H1 (cell line): ENCODE results near the gene CDYL. TPM values are rescaled to one million over a fixed set of nuclear protein-coding genes. Genes with fewer than 3 reads are reported as not detected.

Source experiments
- CTCF ChIA-PET: fragments of 300-600 bp; sonication (Branson Sonifier 250); formaldehyde crosslinking; loops from one replicate; lab custom pipeline; 2021; ENCODE audit not compliant: partially characterized antibody; lab: Charles Lee
- POLR2A ChIA-PET: fragments of 300-600 bp; sonication (Branson Sonifier 250); formaldehyde crosslinking; loops from one replicate; lab custom pipeline; 2021; ENCODE audit warnings: inconsistent platforms; ENCODE audit not compliant: partially characterized antibody; lab: Charles Lee
- DNase-seq, 2 experiments: peaks; one replicate each; pipeline versions ENCODE4 v3.0.0 to v3.0.0-alpha.2; 2010 to 2022; ENCODE audit warnings: low spot score in 2 of 2, low read depth in 1 of 2, mixed read lengths in 1 of 2
- FAIRE-seq: peaks from 2 replicates; lab custom pipeline; 2011; peaks lifted over from hg19 to GRCh38; lab: Jason Lieb, UNC
- H2AFZ ChIP-seq: 2 replicates; pipeline ENCODE4 v1.8.1; 2012; ENCODE audit warnings: low read length, inconsistent platforms
- H2AK5ac ChIP-seq: 2 replicates; pipeline ENCODE4 v1.6.1; 2013; ENCODE audit warnings: low read depth, low read length
- H2BK120ac ChIP-seq: replicated peaks from 2 replicates; pipeline ENCODE3; 2013; ENCODE audit warnings: low read depth, low read length, inconsistent platforms
- H2BK12ac ChIP-seq: 2 replicates; pipeline ENCODE4 v1.6.1; 2013; ENCODE audit warnings: low read depth, low read length
- H2BK15ac ChIP-seq: 2 replicates; pipeline ENCODE4 v1.6.1; 2013; ENCODE audit warnings: low read length
- H2BK20ac ChIP-seq: 2 replicates; pipeline ENCODE4 v1.6.1; 2013; ENCODE audit warnings: low read length
- H2BK5ac ChIP-seq: 2 replicates; pipeline ENCODE4 v1.6.1; 2013; ENCODE audit warnings: low read depth, low read length
- H3K14ac ChIP-seq: 2 replicates; pipeline ENCODE4 v1.6.1; 2013; ENCODE audit warnings: inconsistent platforms; ENCODE audit not compliant: insufficient read length
- H3K18ac ChIP-seq: 2 replicates; pipeline ENCODE4 v1.6.1; 2013; ENCODE audit warnings: low read length; ENCODE audit errors: extremely low read depth
- H3K23ac ChIP-seq: 2 replicates; pipeline ENCODE4 v1.6.1; 2013; ENCODE audit warnings: inconsistent platforms; ENCODE audit not compliant: insufficient read length
- H3K23me2 ChIP-seq: 2 replicates; pipeline ENCODE4 v1.6.1; 2013; ENCODE audit warnings: low read depth, low read length
- H3K27ac ChIP-seq: 2 replicates; pipeline ENCODE4 v1.6.1; 2011; ENCODE audit warnings: low read depth, low read length, inconsistent platforms
- H3K27me3 ChIP-seq, 4 experiments: replicated peaks in 1 of 4; 1 replicate in 1 of 4; 2 replicates in 3 of 4; pipeline versions ENCODE4 v1.6.1 to v1.8.1; 2011 to 2013; ENCODE audit warnings: low read length in 3 of 4, mild to moderate bottlenecking in 3 of 4, inconsistent platforms in 2 of 4, mixed read lengths in 2 of 4, moderate library complexity in 1 of 4; ENCODE audit not compliant: control insufficient read depth in 3 of 4, insufficient read depth in 3 of 4; ENCODE audit errors: extremely low read depth in 1 of 4
- H3K36me3 ChIP-seq, 4 experiments: 2 replicates each; pipeline versions ENCODE4 v1.6.1 to v1.8.1; 2011 to 2013; ENCODE audit warnings: mild to moderate bottlenecking in 4 of 4, low read length in 3 of 4, moderate library complexity in 2 of 4, control low read depth in 1 of 4, inconsistent platforms in 1 of 4; ENCODE audit not compliant: insufficient read depth in 4 of 4, control insufficient read depth in 2 of 4
- H3K4ac ChIP-seq: replicated peaks from 2 replicates; pipeline ENCODE3; 2013; ENCODE audit warnings: low read length, low read depth, mixed read lengths, inconsistent platforms; ENCODE audit not compliant: insufficient read length
- H3K4me1 ChIP-seq, 4 experiments: replicated peaks in 1 of 4; 1 replicate in 1 of 4; 2 replicates in 3 of 4; pipeline versions ENCODE4 v1.6.1 to v1.8.1; 2011 to 2013; ENCODE audit warnings: low read length in 3 of 4, inconsistent platforms in 2 of 4, mixed read lengths in 1 of 4; ENCODE audit not compliant: insufficient read depth in 4 of 4, control insufficient read depth in 3 of 4
- H3K4me2 ChIP-seq, 2 experiments: 2 replicates each; pipeline versions ENCODE4 v1.6.1 to v1.8.1; 2011 to 2013; ENCODE audit warnings: low read depth in 2 of 2, low read length in 2 of 2, control low read depth in 1 of 2, inconsistent platforms in 1 of 2, mild to moderate bottlenecking in 1 of 2; ENCODE audit not compliant: insufficient read depth in 1 of 2
- H3K4me3 ChIP-seq, 4 experiments: fragments of 200-600, 300-600 bp in 1 of 4; sonication (generic), shearing (Covaris generic), sonication (Bioruptor Twin) in 1 of 4; 2 replicates each; pipeline versions ENCODE4 v1.5.1 to v1.8.1; 2011 to 2016; ENCODE audit warnings: low read length in 4 of 4, low read depth in 3 of 4, control low read depth in 2 of 4, inconsistent platforms in 2 of 4, mild to moderate bottlenecking in 2 of 4, mixed read lengths in 1 of 4, moderate library complexity in 1 of 4; ENCODE audit not compliant: insufficient read depth in 2 of 4; ENCODE audit errors: extremely low read depth in 1 of 4
- H3K56ac ChIP-seq: replicated peaks from 2 replicates; pipeline ENCODE3; 2013; ENCODE audit warnings: low read depth, mild to moderate bottlenecking, mixed read lengths, low read length, inconsistent platforms; ENCODE audit not compliant: insufficient read length
- H3K79me1 ChIP-seq: 2 replicates; pipeline ENCODE4 v1.6.1; 2013; ENCODE audit warnings: low read depth, low read length, control low read depth
- H3K79me2 ChIP-seq, 2 experiments: 2 replicates each; pipeline versions ENCODE4 v1.6.1 to v1.8.1; 2012 to 2013; ENCODE audit warnings: low read length in 2 of 2, mild to moderate bottlenecking in 2 of 2, inconsistent platforms in 1 of 2; ENCODE audit not compliant: insufficient read depth in 2 of 2, control insufficient read depth in 1 of 2
- H3K9ac ChIP-seq, 4 experiments: replicated peaks in 1 of 4; 1 replicate in 1 of 4; 2 replicates in 3 of 4; pipeline versions ENCODE4 v1.6.1 to v1.8.1; 2011 to 2013; ENCODE audit warnings: low read depth in 3 of 4, low read length in 3 of 4, control low read depth in 2 of 4, mild to moderate bottlenecking in 2 of 4, moderate library complexity in 2 of 4, inconsistent platforms in 1 of 4; ENCODE audit errors: extremely low read depth in 1 of 4
- H3K9me3 ChIP-seq, 2 experiments: 2 replicates each; pipeline versions ENCODE4 v1.6.1 to v1.8.1; 2012 to 2013; ENCODE audit warnings: mild to moderate bottlenecking in 2 of 2, moderate library complexity in 2 of 2, control low read depth in 1 of 2, inconsistent platforms in 1 of 2, low read depth in 1 of 2, low read length in 1 of 2, mixed read lengths in 1 of 2; ENCODE audit not compliant: insufficient read depth in 2 of 2
- H4K20me1 ChIP-seq, 2 experiments: replicated peaks in 1 of 2; 2 replicates each; pipeline versions ENCODE3 to v1.8.1; 2011 to 2013; ENCODE audit warnings: inconsistent platforms in 2 of 2, low read length in 2 of 2, mild to moderate bottlenecking in 1 of 2; ENCODE audit not compliant: insufficient read depth in 2 of 2, control insufficient read depth in 1 of 2
- H4K5ac ChIP-seq: 2 replicates; pipeline ENCODE4 v1.6.1; 2013; ENCODE audit warnings: low read length, low read depth, mixed read lengths, inconsistent platforms; ENCODE audit not compliant: insufficient read length
- H4K8ac ChIP-seq: 2 replicates; pipeline ENCODE4 v1.8.0; 2013; ENCODE audit warnings: mild to moderate bottlenecking, moderate library complexity, low read length, inconsistent platforms; ENCODE audit not compliant: insufficient read depth; ENCODE audit errors: extremely low read depth
- H4K91ac ChIP-seq: replicated peaks from 2 replicates; pipeline ENCODE3; 2013; ENCODE audit warnings: low read length, mixed read lengths, inconsistent platforms; ENCODE audit not compliant: insufficient read length
- CEBPB ChIP-seq: IDR thresholded peaks from 2 replicates; pipeline ENCODE4 v1.6.1; 2012; ENCODE audit warnings: low read depth, low read length
- SIN3A ChIP-seq, 2 experiments: IDR thresholded peaks in 1 of 2; conservative IDR thresholded peaks in 1 of 2; 2 replicates each; pipeline ENCODE4 v1.6.1; 2011 to 2012; ENCODE audit warnings: low read length in 2 of 2, improper control_type of control experiment in 1 of 2, low read depth in 1 of 2, mild to moderate bottlenecking in 1 of 2
- SIX5 ChIP-seq: IDR thresholded peaks from 2 replicates; pipeline ENCODE4 v1.6.1; 2011; ENCODE audit warnings: mild to moderate bottlenecking, low read depth, low read length
- WGBS, 2 experiments: shearing (Covaris generic) in 1 of 2; methylation state at CpG; one replicate each; pipeline versions ENCODE4 v1.1.6 to v1.1.7; 2013 to 2015; ENCODE audit warnings: low lambda C conversion rate in 2 of 2, mixed read lengths in 2 of 2, inconsistent platforms in 1 of 2, low coverage in 1 of 2, missing lambda C conversion rate in 1 of 2; ENCODE audit not compliant: insufficient replicate concordance in 2 of 2, insufficient coverage in 1 of 2, insufficient read length in 1 of 2; ENCODE audit errors: extremely low coverage in 1 of 2, missing lambda C conversion rate in 1 of 2; 5-methylcytosine and 5-hydroxymethylcytosine counted together
- polyA plus RNA-seq, 7 experiments: library from polyadenylated mRNA; depleted of rRNA in 3 of 7; stranded (reverse) in 5 of 7; unstranded in 2 of 7; fragments of >200 nt in 5 of 7; fragments of 200-250 nt in 2 of 7; gene quantifications; 1 replicate in 5 of 7; 2 replicates in 1 of 7; 4 replicates in 1 of 7; pipeline versions ENCODE4 v1.2.1 to v1.2.3, GENCODE V29; 2011 to 2013; ENCODE audit warnings: missing spikeins in 2 of 7, mixed read lengths in 2 of 7
- total RNA-seq: library from RNA; stranded (reverse); fragmentation: NEBNext Ultra II Directional; extraction: Animal tissue kit (Norgen Biotek cat#: 25700); gene quantifications from 2 replicates; pipeline ENCODE4 v1.2.1, GENCODE V29; 2021

Gene CDYL
- total and polyA plus RNA-seq, 2 of the 8 experiments (the other 6 are each of a cell fraction or from before 2014, with no cell fraction given) = 56.4 to 119 TPM

GRCh38 chr6:4760773-4761172, 15.4 kb upstream of the CDYL start:
- no peak overlapping the region for H3K4me2 ChIP-seq
- POLR2A ChIA-PET = no interaction called here

More at GRCh38 chr6:4760773-4761172, 15.4 kb upstream of the CDYL start:
- H2BK5ac ChIP-seq = no peak overlapping the region
- no peak overlapping the region for H3K14ac ChIP-seq
- H2BK120ac ChIP-seq = no peak overlapping the region
- 94% methylated on average over 3 of the region's 3 CpGs; no CpG with 5 or more reads in 1 of the 2 experiments for WGBS, 2 experiments
- H3K18ac ChIP-seq = no peak overlapping the region
- H2BK12ac ChIP-seq = no peak overlapping the region
- H2BK15ac ChIP-seq = no peak overlapping the region
- H3K23ac ChIP-seq = no peak overlapping the region
- no peak overlapping the region for H3K27ac ChIP-seq
- no peak overlapping the region for H4K5ac ChIP-seq
- H3K9me3 ChIP-seq = peaks cover 4 to 6% of the 10 kb centered on the region in 2 experiments; a peak in 2 of 4 replicates
- no peak overlapping the region for H3K56ac ChIP-seq
- no peak overlapping the region for H3K4me3 ChIP-seq
- CTCF ChIA-PET = interaction anchor here (1.2 kb wide), 2 partner anchors 18 to 30 kb away, joined by 4 read pairs; no protein-coding TSS in a partner anchor
- no peaks in the 10 kb centered on the region for H3K23me2 ChIP-seq
- H4K91ac ChIP-seq = no peak overlapping the region
- no peak overlapping the region for H2AK5ac ChIP-seq
- H3K79me1 ChIP-seq = no peaks in the 10 kb centered on the region
- no peak for FAIRE-seq
- H3K27me3 ChIP-seq = no peaks in the 10 kb centered on the region
- no peak overlapping the region for H2AFZ ChIP-seq
- no peaks in the 10 kb centered on the region; a peak in 2 of 8 replicates for H3K36me3 ChIP-seq
- H3K79me2 ChIP-seq = no peaks in the 10 kb centered on the region
- no peak overlapping the region for H2BK20ac ChIP-seq
- H4K20me1 ChIP-seq = no peaks in the 10 kb centered on the region
- DNase-seq = no peak
- H3K4me1 ChIP-seq = no peaks in the 10 kb centered on the region
- H4K8ac ChIP-seq = no peak overlapping the region
- H3K4ac ChIP-seq = no peak overlapping the region
- TF ChIP-seq SIN3A (conservative IDR thresholded peaks at IDR 0.05 in 1 of 2, IDR thresholded peaks at IDR 0.05 in 1 of 2; ENCODE audit: low read depth in 1 of 2, low read length in 2 of 2) (no peak), CEBPB (peak; percentile 31; the same call in 1 of the 2 replicates), SIX5 (no peak)
- TF ChIP-seq, all 59 proteins: peak for 1
- no peak overlapping the region for H3K9ac ChIP-seq
